HFFc6 (cell line): ENCODE data around the gene SYCE3. TPM values are rescaled to one million over a fixed set of nuclear protein-coding genes. Genes with fewer than 3 reads are reported as not detected.
"Not testable (repeated sequence)": the region's sequence is repeated elsewhere in the genome, so short reads cannot be mapped to it uniquely, and the experiment has no call there.

Source experiments
- DNase-seq: peaks from one replicate; pipeline ENCODE4 v3.0.0-alpha.2; 2018
- H3K27ac Mint-ChIP-seq: 2 replicates; pipeline ENCODE4 v1.8.0; 2020; ENCODE audit warnings: mild to moderate bottlenecking, mixed read lengths
- H3K27me3 Mint-ChIP-seq: 2 replicates; pipeline ENCODE4 v1.8.0; 2021; ENCODE audit warnings: mild to moderate bottlenecking, moderate library complexity, mixed read lengths; ENCODE audit not compliant: insufficient read depth
- H3K36me3 Mint-ChIP-seq: 2 replicates; pipeline ENCODE4 v1.8.0; 2021; ENCODE audit warnings: low read depth, mixed read lengths
- H3K4me1 Mint-ChIP-seq: 2 replicates; pipeline ENCODE4 v1.8.0; 2020; ENCODE audit warnings: low read depth, mixed read lengths
- H3K4me3 Mint-ChIP-seq: 2 replicates; pipeline ENCODE4 v1.8.0; 2020; ENCODE audit warnings: mild to moderate bottlenecking, moderate library complexity, mixed read lengths
- H3K9me3 Mint-ChIP-seq: 2 replicates; pipeline ENCODE4 v1.8.0; 2020; ENCODE audit warnings: mild to moderate bottlenecking, mixed read lengths
- CTCF ChIP-seq: fragments of 200-600 bp; sonication (generic); IDR thresholded peaks from 2 replicates; pipeline ENCODE4 v1.5.0; 2021; ENCODE audit warnings: antibody characterized with exemption, mild to moderate bottlenecking
- total RNA-seq, 6 experiments: library from RNA; stranded (reverse); fragmentation: NEBNext Ultra II Directional; extraction: Animal tissue kit (Norgen Biotek cat#: 25700); gene quantifications; 2 replicates in 1 of 6; 3 replicates in 5 of 6; pipeline ENCODE4 v1.2.3, GENCODE V29; 2021

Gene SYCE3
- total RNA-seq, 6 experiments from 2014 or later, result not detected

GRCh38 chr22:50540381-50540780 lies 22.3 kb downstream of the SYCE3 start:
- H3K27ac Mint-ChIP-seq, result peak overlapping the region; percentile 65
- peaks cover 7% of the 10 kb centered on the region; the same call in 1 of the 2 replicates for H3K27me3 Mint-ChIP-seq
- peaks cover 37% of the 10 kb centered on the region for H3K4me1 Mint-ChIP-seq
- no peaks in the 10 kb centered on the region for H3K9me3 Mint-ChIP-seq
- no peak overlapping the region for H3K4me3 Mint-ChIP-seq
- TF ChIP-seq CTCF, result no peak
- H3K36me3 Mint-ChIP-seq, result no peaks in the 10 kb centered on the region
- DNase-seq, result no peak

- Mint-ChIP-seq H3K36me3 (no peaks in the 10 kb centered on the region), H3K4me3 (no peak overlapping the region), H3K9me3 (no peaks in the 10 kb centered on the region), H3K27me3 (peaks cover 10% of the 10 kb centered on the region; the same call in 1 of the 2 replicates), H3K4me1 (peaks cover 37% of the 10 kb centered on the region), H3K27ac (no peak overlapping the region)
- no peak for DNase-seq
- TF ChIP-seq CTCF, result no peak
Observed at GRCh38 chr22:50537765-50538164, 25.0 kb downstream of the SYCE3 start.

GRCh38 chr22:50536226-50536625 lies 26.5 kb downstream of the SYCE3 start:
- Mint-ChIP-seq H3K4me1 (peaks cover 22% of the 10 kb centered on the region), H3K27ac (no peak overlapping the region), H3K4me3 (no peak overlapping the region), H3K9me3 (no peaks in the 10 kb centered on the region), H3K27me3 (peaks cover 11% of the 10 kb centered on the region; the same call in 1 of the 2 replicates), H3K36me3 (no peaks in the 10 kb centered on the region)
- TF ChIP-seq CTCF, result no peak
- DNase-seq, result no peak

- Mint-ChIP-seq H3K4me1 (peaks cover 11% of the 10 kb centered on the region), H3K9me3 (no peaks in the 10 kb centered on the region), H3K27me3 (peaks cover 13% of the 10 kb centered on the region; the same call in 1 of the 2 replicates), H3K4me3 (no peak overlapping the region), H3K27ac (no peak overlapping the region), H3K36me3 (no peaks in the 10 kb centered on the region)
- TF ChIP-seq CTCF, result no peak
- no peak for DNase-seq
Observed at GRCh38 chr22:50535113-50535512, 27.6 kb downstream of the SYCE3 start.

- H3K27me3 Mint-ChIP-seq, result peaks cover 13% of the 10 kb centered on the region; the same call in 1 of the 2 replicates
- not testable (repeated sequence) for H3K27ac Mint-ChIP-seq, H3K4me1 Mint-ChIP-seq, DNase-seq, H3K9me3 Mint-ChIP-seq, H3K36me3 Mint-ChIP-seq, H3K4me3 Mint-ChIP-seq
Observed at GRCh38 chr22:50533856-50534711, 28.6 kb downstream of the SYCE3 start.
